Measurements from ENCODE around the gene LHB.

LHB gene

GRCh38 chr19:48970923-48971395 is 45.9 kb downstream of the LHB start:
- peak; percentile 80 for DNase-seq

- no peak for DNase-seq
These were observed 46.6 kb downstream of the LHB start for GRCh38 chr19:48970139-48970766.

GRCh38 chr19:48969276-48970138 is 47.4 kb downstream of the LHB start:
- no peak for DNase-seq

- DNase-seq, result no peak
These were observed 48.1 kb downstream of the LHB start for GRCh38 chr19:48968813-48969218.

GRCh38 chr19:48968179-48968661 is 48.7 kb downstream of the LHB start:
- no peak for DNase-seq

GRCh38 chr19:48967346-48968178 is 49.3 kb downstream of the LHB start:
- DNase-seq, result no peak

- no peak for DNase-seq
These were observed 50.1 kb downstream of the LHB start for GRCh38 chr19:48966541-48967345.
